ENCODE results near the gene DYSF. TPM values are rescaled to one million over a fixed set of nuclear protein-coding genes. Genes with fewer than 3 reads are reported as not detected.

DYSF gene
- total and polyA plus RNA-seq, 2 donors (not counting 1 experiment from before 2014, with no cell fraction given), result 0.17 to 0.43 TPM

GRCh38 chr2:71720596-71721361, 267.4 kb downstream of the DYSF start:
- Histone ChIP-seq H4K20me1 (ENCODE audit: control insufficient read depth, insufficient read depth, low read length, poor library complexity, severe bottlenecking) (no peaks in the 10 kb centered on the region), H3K27ac (ENCODE audit: low read length in 2 of 2) (no peak overlapping the region), H3K4me3 (ENCODE audit: control extremely low read depth in 1 of 5, extremely low read depth in 1 of 5, insufficient read depth in 1 of 5, low read depth in 2 of 5, low read length in 4 of 5) (no peak overlapping the region), H3K36me3 (replicated peaks in 1 of 2; ENCODE audit: control extremely low read depth in 1 of 2, control insufficient read depth in 1 of 2, extremely low read depth in 1 of 2, insufficient read depth in 2 of 2, low read length in 1 of 2) (no peaks in the 10 kb centered on the region), H3K9ac (ENCODE audit: low read length) (no peak overlapping the region), H3K4me1 (ENCODE audit: control insufficient read depth in 2 of 2, insufficient read depth in 2 of 2, low read length in 2 of 2) (no peaks in the 10 kb centered on the region), H2AFZ (ENCODE audit: insufficient read depth, low read depth, low read length, poor library complexity, severe bottlenecking) (no peak overlapping the region), H3K9me3 (ENCODE audit: control extremely low read depth in 1 of 3, control insufficient read depth in 2 of 3, insufficient read depth in 1 of 3, low read length in 2 of 3) (peaks cover 0 to 8% (median 0%) of the 10 kb centered on the region in 3 donors), H3K27me3 (replicated peaks in 1 of 4; ENCODE audit: control extremely low read depth in 1 of 4, control insufficient read depth in 3 of 4, insufficient read depth in 4 of 4, low read length in 3 of 4) (no peaks in the 10 kb centered on the region), H3K4me2 (replicated peaks; ENCODE audit: low read depth, low read length, poor library complexity, severe bottlenecking) (no peak overlapping the region), H3K79me2 (ENCODE audit: control insufficient read depth, insufficient read depth, low read length) (no peaks in the 10 kb centered on the region)
- Mint-ChIP-seq H3K4me1 (no peaks in the 10 kb centered on the region), H3K4me3 (no peak overlapping the region), H3K27ac (no peak overlapping the region), H3K27me3 (no peaks in the 10 kb centered on the region), H3K9me3 (ENCODE audit: insufficient read depth) (peaks cover 2% of the 10 kb centered on the region)
- no CpG with 5 or more reads among the region's 4 CpGs for WGBS (ENCODE audit: insufficient coverage)
- DNase-seq (no peak), ATAC-seq (ENCODE audit: low read depth) (no peak)
- POLR2A ChIA-PET, result no interaction called here
- CTCF ChIA-PET, result no interaction called here
- intact Hi-C loops (cut with micrococcal nuclease), result no loop called here
- TF ChIP-seq EZH2 (IDR thresholded peaks at IDR 0.05; ENCODE audit: borderline replicate concordance, insufficient read depth, low read depth, low read length, poor library complexity, severe bottlenecking), result no peak
- no peak for TF ChIP-seq CTCF (IDR thresholded peaks at IDR 0.05)

GRCh38 chr2:71721362-71721665, 268.0 kb downstream of the DYSF start:
- Histone ChIP-seq H3K27me3 (replicated peaks in 1 of 4; ENCODE audit: control extremely low read depth in 1 of 4, control insufficient read depth in 3 of 4, insufficient read depth in 4 of 4, low read length in 3 of 4) (no peaks in the 10 kb centered on the region), H4K20me1 (ENCODE audit: control insufficient read depth, insufficient read depth, low read length, poor library complexity, severe bottlenecking) (no peaks in the 10 kb centered on the region), H3K9me3 (ENCODE audit: control extremely low read depth in 1 of 3, control insufficient read depth in 2 of 3, insufficient read depth in 1 of 3, low read length in 2 of 3) (peaks cover 0 to 11% (median 0%) of the 10 kb centered on the region in 3 donors), H3K9ac (ENCODE audit: low read length) (no peak overlapping the region), H3K4me3 (ENCODE audit: control extremely low read depth in 1 of 5, extremely low read depth in 1 of 5, insufficient read depth in 1 of 5, low read depth in 2 of 5, low read length in 4 of 5) (no peak overlapping the region), H3K79me2 (ENCODE audit: control insufficient read depth, insufficient read depth, low read length) (no peaks in the 10 kb centered on the region), H3K27ac (ENCODE audit: low read length in 2 of 2) (no peak overlapping the region), H3K36me3 (replicated peaks in 1 of 2; ENCODE audit: control extremely low read depth in 1 of 2, control insufficient read depth in 1 of 2, extremely low read depth in 1 of 2, insufficient read depth in 2 of 2, low read length in 1 of 2) (no peaks in the 10 kb centered on the region), H3K4me1 (ENCODE audit: control insufficient read depth in 2 of 2, insufficient read depth in 2 of 2, low read length in 2 of 2) (no peaks in the 10 kb centered on the region), H2AFZ (ENCODE audit: insufficient read depth, low read depth, low read length, poor library complexity, severe bottlenecking) (no peak overlapping the region), H3K4me2 (replicated peaks; ENCODE audit: low read depth, low read length, poor library complexity, severe bottlenecking) (no peak overlapping the region)
- POLR2A ChIA-PET, result no interaction called here
- no peaks in the 10 kb centered on the region for H3K27me3 Mint-ChIP-seq
- ATAC-seq (ENCODE audit: low read depth), result no peak
- CTCF ChIA-PET, result no interaction called here
- no peak overlapping the region for H3K4me3 Mint-ChIP-seq
- no peak for DNase-seq
- H3K4me1 Mint-ChIP-seq, result no peaks in the 10 kb centered on the region
- WGBS (ENCODE audit: insufficient coverage), result no CpG with 5 or more reads among the region's 1 CpG
- no peak overlapping the region for H3K27ac Mint-ChIP-seq
- TF ChIP-seq CTCF (IDR thresholded peaks at IDR 0.05) (no peak), EZH2 (IDR thresholded peaks at IDR 0.05; ENCODE audit: borderline replicate concordance, insufficient read depth, low read depth, low read length, poor library complexity, severe bottlenecking) (no peak)
- H3K9me3 Mint-ChIP-seq (ENCODE audit: insufficient read depth), result peaks cover 2% of the 10 kb centered on the region
- intact Hi-C loops (cut with micrococcal nuclease), result no loop called here

Measured in B cell (primary cell).